HUES64 (cell line): ENCODE data around the gene HAGH.
A peak's percentile ranks its signal among the peaks of the same experiment; 100 is the strongest.

ENCODE experiments used
- H3K27ac ChIP-seq: 2 replicates; pipeline ENCODE4 v1.7.0; 2013; ENCODE audit warnings: low read depth, low read length, inconsistent platforms
- H3K27me3 ChIP-seq: 2 replicates; pipeline ENCODE4 v1.6.1; 2013; ENCODE audit warnings: mild to moderate bottlenecking, low read length; ENCODE audit not compliant: insufficient read depth
- H3K36me3 ChIP-seq: 2 replicates; pipeline ENCODE4 v1.6.1; 2013; ENCODE audit warnings: mild to moderate bottlenecking, low read length; ENCODE audit not compliant: insufficient read depth
- H3K4me1 ChIP-seq: 2 replicates; pipeline ENCODE4 v1.6.1; 2013; ENCODE audit warnings: mild to moderate bottlenecking, low read length, moderate library complexity; ENCODE audit not compliant: insufficient read depth
- H3K4me3 ChIP-seq: 2 replicates; pipeline ENCODE4 v1.5.1; 2013; ENCODE audit warnings: mild to moderate bottlenecking, low read length, moderate library complexity
- H3K9ac ChIP-seq: 2 replicates; pipeline ENCODE4 v1.6.1; 2013; ENCODE audit warnings: mild to moderate bottlenecking, low read depth, low read length
- H3K9me3 ChIP-seq: 2 replicates; pipeline ENCODE4 v1.6.1; 2013; ENCODE audit warnings: low read depth, low read length; ENCODE audit not compliant: insufficient read depth
- WGBS: fragments of 150-250, 120-280 bp; methylation state at CpG from one replicate; pipeline ENCODE4 v1.1.7; 2013; ENCODE audit warnings: missing lambda C conversion rate; 5-methylcytosine and 5-hydroxymethylcytosine counted together

The HAGH gene

DNA sequence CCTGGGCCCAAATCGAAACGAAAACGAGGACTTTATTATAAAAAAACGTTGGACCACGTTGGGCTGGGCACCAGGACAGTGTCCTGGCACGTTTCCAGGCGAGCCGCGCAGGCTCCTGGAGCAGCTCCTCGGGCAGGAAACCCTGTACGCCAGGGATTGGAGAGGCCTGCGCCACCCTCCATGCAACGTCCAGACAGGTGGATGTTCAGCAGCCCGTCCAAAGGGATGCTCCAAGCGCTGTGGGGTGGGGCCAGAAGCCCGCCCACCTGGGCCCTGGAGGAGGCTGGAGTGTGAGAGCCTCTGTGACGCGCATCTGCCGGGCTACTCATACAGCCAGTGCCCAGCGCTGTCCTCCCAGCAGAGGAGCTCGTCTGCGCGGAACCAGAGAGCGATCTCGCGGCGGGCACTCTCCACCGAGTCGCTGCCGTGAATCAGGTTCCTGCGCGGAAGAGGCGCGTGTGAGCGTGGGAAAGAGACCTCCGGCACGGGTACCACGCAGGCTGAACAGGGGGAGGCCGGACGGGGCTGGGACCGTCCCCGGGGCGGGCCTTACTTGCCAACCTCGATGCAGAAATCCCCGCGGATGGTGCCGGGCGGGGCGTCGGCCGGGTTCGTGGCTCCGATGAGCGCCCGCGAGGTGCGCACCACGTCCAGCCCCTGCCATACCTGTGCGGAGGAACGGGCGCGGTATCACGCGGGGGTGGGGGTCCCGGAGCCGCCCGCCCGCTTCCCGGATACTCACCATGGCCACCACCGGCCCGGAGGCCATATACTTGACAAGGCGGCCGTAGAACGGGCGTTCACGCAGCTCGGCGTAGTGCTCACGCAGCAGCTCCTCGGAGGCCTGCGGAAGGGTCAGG, 56.1 kb downstream of the HAGH start:
- H3K4me3 ChIP-seq, result peak overlapping the region; percentile 93
- no peaks in the 10 kb centered on the region; the same call in 1 of the 2 replicates for H3K4me1 ChIP-seq
- no peaks in the 10 kb centered on the region for H3K27me3 ChIP-seq
- no peaks in the 10 kb centered on the region for H3K9me3 ChIP-seq
- H3K9ac ChIP-seq, result peak overlapping the region; percentile 90
- H3K27ac ChIP-seq, result peak overlapping the region; percentile 86
- 17% methylated on average over 81 of the region's 81 CpGs for WGBS
- H3K36me3 ChIP-seq, result peaks cover 25% of the 10 kb centered on the region

- WGBS, result 90% methylated on average over 27 of the region's 27 CpGs
- Histone ChIP-seq H3K4me1 (no peaks in the 10 kb centered on the region; the same call in 1 of the 2 replicates), H3K36me3 (peaks cover 27% of the 10 kb centered on the region), H3K27me3 (no peaks in the 10 kb centered on the region), H3K9me3 (no peaks in the 10 kb centered on the region), H3K4me3 (peak overlapping the region; percentile 93), H3K9ac (no peak overlapping the region), H3K27ac (peak overlapping the region; percentile 49; the same call in 1 of the 2 replicates)
These were observed 57.0 kb downstream of the HAGH start for GRCh38 chr16:1769402-1770300.

- no peak overlapping the region for H3K4me3 ChIP-seq
- WGBS, result 95% methylated on average over 26 of the region's 26 CpGs
- H3K27ac ChIP-seq, result no peak overlapping the region
- no peaks in the 10 kb centered on the region for H3K27me3 ChIP-seq
- peaks cover 27% of the 10 kb centered on the region for H3K36me3 ChIP-seq
- H3K4me1 ChIP-seq, result no peaks in the 10 kb centered on the region
- no peaks in the 10 kb centered on the region for H3K9me3 ChIP-seq
- no peak overlapping the region for H3K9ac ChIP-seq
These were observed 57.7 kb downstream of the HAGH start for GRCh38 chr16:1768767-1769401.

DNA sequence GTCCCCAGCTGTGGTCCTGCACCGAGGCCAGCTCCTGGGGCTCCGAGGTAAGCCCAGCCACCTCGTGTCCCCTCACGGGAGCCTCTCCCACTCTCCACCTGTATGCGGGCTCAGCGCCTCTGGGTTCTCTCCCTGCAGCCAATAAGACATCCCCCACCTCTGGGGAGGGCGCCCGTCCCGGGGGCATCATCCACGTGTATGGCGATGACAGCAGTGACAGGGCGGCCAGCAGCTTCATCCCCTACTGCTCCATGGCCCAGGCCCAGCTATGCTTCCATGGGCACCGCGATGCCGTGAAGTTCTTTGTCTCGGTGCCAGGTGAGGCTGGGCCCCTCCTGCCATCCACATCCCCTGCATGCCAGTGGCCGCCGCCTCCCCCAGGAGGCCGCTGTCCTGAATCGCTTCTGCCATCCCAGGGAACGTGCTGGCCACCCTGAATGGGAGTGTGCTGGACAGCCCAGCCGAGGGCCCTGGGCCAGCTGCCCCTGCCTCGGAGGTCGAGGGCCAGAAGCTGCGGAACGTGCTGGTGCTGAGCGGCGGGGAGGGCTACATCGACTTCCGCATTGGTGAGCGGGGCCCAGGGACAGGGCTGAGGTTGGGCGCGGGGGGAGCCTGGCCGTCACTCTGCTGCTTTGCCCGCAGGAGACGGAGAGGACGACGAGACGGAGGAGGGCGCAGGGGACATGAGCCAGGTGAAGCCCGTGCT, 58.4 kb downstream of the HAGH start:
- WGBS, result 92% methylated on average over 41 of the region's 41 CpGs
- H3K27ac ChIP-seq, result no peak overlapping the region

GRCh38 chr16:1767116-1767994, 59.3 kb downstream of the HAGH start:
- peaks cover 27% of the 10 kb centered on the region for H3K36me3 ChIP-seq
- no peak overlapping the region for H3K4me3 ChIP-seq
- H3K4me1 ChIP-seq, result no peaks in the 10 kb centered on the region
- 94% methylated on average over 42 of the region's 42 CpGs for WGBS
- no peaks in the 10 kb centered on the region for H3K27me3 ChIP-seq
- H3K9me3 ChIP-seq, result no peaks in the 10 kb centered on the region
- no peak overlapping the region for H3K9ac ChIP-seq
- H3K27ac ChIP-seq, result no peak overlapping the region

More for the DNA sequence above, 58.4 kb downstream of the HAGH start:
- Histone ChIP-seq H3K9me3 (no peaks in the 10 kb centered on the region), H3K9ac (no peak overlapping the region), H3K36me3 (peaks cover 27% of the 10 kb centered on the region), H3K27me3 (no peaks in the 10 kb centered on the region), H3K4me3 (no peak overlapping the region), H3K4me1 (no peaks in the 10 kb centered on the region)

DNA sequence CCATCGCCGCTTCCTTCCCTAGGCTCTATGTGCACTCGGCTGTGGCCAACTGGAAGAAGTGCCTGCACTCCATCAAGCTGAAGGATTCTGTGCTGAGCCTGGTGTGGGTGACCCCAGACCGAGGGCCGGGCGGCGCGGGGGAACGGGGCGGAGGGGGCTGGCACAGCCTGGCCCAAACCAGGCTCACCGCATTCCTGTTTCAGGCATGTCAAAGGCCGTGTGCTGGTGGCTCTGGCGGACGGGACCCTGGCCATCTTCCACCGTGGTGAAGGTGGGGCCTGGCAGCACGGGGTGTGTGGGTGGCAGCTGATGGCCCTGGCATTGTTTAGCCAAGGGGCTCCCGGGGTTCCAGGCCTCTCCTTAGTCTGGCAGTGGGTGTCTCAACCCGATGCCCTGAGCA, 59.9 kb downstream of the HAGH start:
- H3K27ac ChIP-seq, result no peak overlapping the region
- H3K36me3 ChIP-seq, result peaks cover 27% of the 10 kb centered on the region
- WGBS, result 96% methylated on average over 18 of the region's 18 CpGs
- H3K4me1 ChIP-seq, result no peaks in the 10 kb centered on the region
- no peak overlapping the region for H3K9ac ChIP-seq
- no peak overlapping the region for H3K4me3 ChIP-seq
- H3K9me3 ChIP-seq, result no peaks in the 10 kb centered on the region
- no peaks in the 10 kb centered on the region for H3K27me3 ChIP-seq

- Histone ChIP-seq H3K27me3 (no peaks in the 10 kb centered on the region), H3K4me1 (no peaks in the 10 kb centered on the region), H3K36me3 (peaks cover 27% of the 10 kb centered on the region), H3K27ac (no peak overlapping the region), H3K9me3 (no peaks in the 10 kb centered on the region), H3K4me3 (no peak overlapping the region), H3K9ac (no peak overlapping the region)
- 95% methylated on average over 19 of the region's 19 CpGs for WGBS
These were observed 60.4 kb downstream of the HAGH start for GRCh38 chr16:1766231-1766630.

DNA sequence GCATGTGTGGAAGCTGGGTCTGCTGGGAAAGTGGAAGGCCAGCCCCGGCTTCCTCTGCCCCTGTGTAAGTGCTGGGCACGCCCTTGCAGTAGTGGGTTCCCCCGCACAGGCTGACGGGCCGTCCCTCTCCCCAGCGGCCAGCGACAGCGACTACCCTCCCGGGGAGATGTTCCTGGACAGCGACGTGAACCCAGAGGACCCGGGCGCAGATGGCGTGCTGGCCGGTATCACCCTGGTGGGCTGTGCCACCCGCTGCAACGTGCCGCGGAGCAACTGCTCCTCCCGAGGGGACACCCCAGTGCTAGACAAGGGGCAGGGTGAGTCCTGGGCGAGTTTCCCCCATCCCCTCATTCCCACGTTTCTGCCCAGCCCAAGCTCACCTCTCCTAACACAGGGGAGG, 60.8 kb downstream of the HAGH start:
- Histone ChIP-seq H3K36me3 (peaks cover 27% of the 10 kb centered on the region), H3K9me3 (no peaks in the 10 kb centered on the region)
- 91% methylated on average over 22 of the region's 22 CpGs for WGBS

GRCh38 chr16:1764971-1765370, 61.7 kb downstream of the HAGH start:
- WGBS, result 96% methylated on average over 21 of the region's 21 CpGs
- H3K36me3 ChIP-seq, result peaks cover 30% of the 10 kb centered on the region
- no peak overlapping the region for H3K9ac ChIP-seq
- H3K27ac ChIP-seq, result no peak overlapping the region
- H3K9me3 ChIP-seq, result no peaks in the 10 kb centered on the region
- H3K4me3 ChIP-seq, result no peak overlapping the region
- H3K4me1 ChIP-seq, result no peaks in the 10 kb centered on the region
- no peaks in the 10 kb centered on the region for H3K27me3 ChIP-seq

More for the DNA sequence above, 60.8 kb downstream of the HAGH start:
- H3K9ac ChIP-seq, result no peak overlapping the region
- no peak overlapping the region for H3K4me3 ChIP-seq
- no peaks in the 10 kb centered on the region for H3K27me3 ChIP-seq
- no peak overlapping the region for H3K27ac ChIP-seq
- no peaks in the 10 kb centered on the region for H3K4me1 ChIP-seq
